ENCODE results near the gene C11orf98.

C11orf98 gene

DNA sequence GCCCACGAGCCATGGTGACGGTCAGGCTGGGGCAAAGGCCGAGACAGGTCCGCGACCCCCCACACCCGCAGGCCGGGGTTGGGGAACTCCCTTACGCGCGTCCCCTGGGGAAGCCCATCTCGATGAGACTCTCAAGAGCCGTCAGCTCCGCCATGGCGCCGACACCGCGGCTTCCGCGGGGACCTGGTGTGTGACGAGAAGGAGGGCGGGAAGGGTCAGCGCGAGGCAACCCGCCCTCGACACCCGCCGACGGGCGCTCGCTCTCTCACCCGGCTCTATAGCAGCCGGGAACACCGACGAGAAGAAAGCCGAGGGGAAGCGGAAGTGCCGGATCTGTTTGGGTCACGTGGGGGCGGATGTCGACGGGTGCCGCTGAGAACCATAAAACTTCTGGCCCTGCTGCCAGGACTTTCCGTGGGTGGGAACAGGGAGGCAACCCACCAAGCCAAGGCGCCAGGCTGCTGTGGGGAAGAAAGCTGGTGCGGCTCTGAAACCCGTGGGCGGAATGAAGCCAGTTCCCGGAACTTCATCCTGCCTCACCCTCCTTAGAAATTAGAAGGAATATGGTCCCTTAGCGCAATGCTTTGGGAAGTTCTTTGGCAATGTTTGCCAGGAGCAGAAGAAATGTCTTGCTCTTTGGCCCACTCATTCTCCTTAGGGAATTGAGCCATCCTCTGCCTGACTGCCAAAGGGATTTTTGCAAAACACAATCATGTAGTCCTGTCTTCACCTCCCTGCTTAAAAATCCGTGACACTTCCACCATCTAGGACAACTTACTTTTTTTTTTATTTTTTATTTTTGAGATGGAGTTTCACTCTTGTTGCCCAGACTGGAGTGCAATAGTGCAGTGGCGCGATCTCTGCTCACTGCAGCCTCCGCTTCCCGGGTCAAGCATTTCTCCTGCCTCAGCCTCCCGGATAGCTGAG, 14.0 kb upstream of the C11orf98 start, which contains the start of gene UBXN1:
Gene UBXN1, minus strand, starts transcription at position 304 of the 927 bp plus-strand sequence. Its CDS starts 150 bp downstream, at position 154.
- peak; percentile 86 for ATAC-seq

DNA sequence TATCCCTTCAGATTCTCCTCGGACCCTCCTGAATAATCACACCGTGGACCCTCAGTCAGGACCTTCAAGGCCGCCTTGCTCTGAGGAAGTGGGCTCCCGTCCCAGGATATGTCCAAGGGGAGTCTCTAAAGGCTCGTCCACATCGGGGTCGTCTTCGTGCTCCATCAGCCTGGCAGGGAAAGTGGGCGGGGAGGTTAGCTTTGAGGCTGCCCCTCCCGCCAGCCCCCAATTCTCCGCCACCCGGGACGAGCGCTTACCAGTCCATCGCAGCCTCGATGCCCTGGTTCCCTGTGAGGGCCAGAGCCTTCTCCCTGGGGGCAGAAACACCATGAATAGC, 13.4 kb upstream of the C11orf98 start:
- ATAC-seq = peak; percentile 10
- TF ChIP-seq SNAI2 (CRISPR knock-in tag; IDR thresholded peaks at IDR 0.05) (no peak), ARNTL (CRISPR knock-in tag; IDR thresholded peaks at IDR 0.05; ENCODE audit: borderline replicate concordance, low read depth) (no peak), TOX (CRISPR knock-in tag; IDR thresholded peaks at IDR 0.05; ENCODE audit: borderline replicate concordance) (no peak), ZNF565 (CRISPR knock-in tag; conservative IDR thresholded peaks at IDR 0.05; ENCODE audit: low read depth) (no peak), GLIS3 (CRISPR knock-in tag; IDR thresholded peaks at IDR 0.05) (no peak), CSDC2 (CRISPR knock-in tag; IDR thresholded peaks at IDR 0.05) (no peak), ZNF8 (CRISPR knock-in tag; IDR thresholded peaks at IDR 0.05) (no peak), ZC3H10 (CRISPR knock-in tag; IDR thresholded peaks at IDR 0.05) (no peak), BACH2 (CRISPR knock-in tag; IDR thresholded peaks at IDR 0.05; ENCODE audit: borderline replicate concordance) (no peak)
- TF ChIP-seq, protein P1, sequence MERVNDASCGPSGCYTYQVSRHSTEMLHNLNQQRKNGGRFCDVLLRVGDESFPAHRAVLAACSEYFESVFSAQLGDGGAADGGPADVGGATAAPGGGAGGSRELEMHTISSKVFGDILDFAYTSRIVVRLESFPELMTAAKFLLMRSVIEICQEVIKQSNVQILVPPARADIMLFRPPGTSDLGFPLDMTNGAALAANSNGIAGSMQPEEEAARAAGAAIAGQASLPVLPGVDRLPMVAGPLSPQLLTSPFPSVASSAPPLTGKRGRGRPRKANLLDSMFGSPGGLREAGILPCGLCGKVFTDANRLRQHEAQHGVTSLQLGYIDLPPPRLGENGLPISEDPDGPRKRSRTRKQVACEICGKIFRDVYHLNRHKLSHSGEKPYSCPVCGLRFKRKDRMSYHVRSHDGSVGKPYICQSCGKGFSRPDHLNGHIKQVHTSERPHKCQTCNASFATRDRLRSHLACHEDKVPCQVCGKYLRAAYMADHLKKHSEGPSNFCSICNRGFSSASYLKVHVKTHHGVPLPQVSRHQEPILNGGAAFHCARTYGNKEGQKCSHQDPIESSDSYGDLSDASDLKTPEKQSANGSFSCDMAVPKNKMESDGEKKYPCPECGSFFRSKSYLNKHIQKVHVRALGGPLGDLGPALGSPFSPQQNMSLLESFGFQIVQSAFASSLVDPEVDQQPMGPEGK (CRISPR knock-in tag; IDR thresholded peaks at IDR 0.05; ENCODE audit: borderline replicate concordance) = no peak
- TF ChIP-seq, protein P2, sequence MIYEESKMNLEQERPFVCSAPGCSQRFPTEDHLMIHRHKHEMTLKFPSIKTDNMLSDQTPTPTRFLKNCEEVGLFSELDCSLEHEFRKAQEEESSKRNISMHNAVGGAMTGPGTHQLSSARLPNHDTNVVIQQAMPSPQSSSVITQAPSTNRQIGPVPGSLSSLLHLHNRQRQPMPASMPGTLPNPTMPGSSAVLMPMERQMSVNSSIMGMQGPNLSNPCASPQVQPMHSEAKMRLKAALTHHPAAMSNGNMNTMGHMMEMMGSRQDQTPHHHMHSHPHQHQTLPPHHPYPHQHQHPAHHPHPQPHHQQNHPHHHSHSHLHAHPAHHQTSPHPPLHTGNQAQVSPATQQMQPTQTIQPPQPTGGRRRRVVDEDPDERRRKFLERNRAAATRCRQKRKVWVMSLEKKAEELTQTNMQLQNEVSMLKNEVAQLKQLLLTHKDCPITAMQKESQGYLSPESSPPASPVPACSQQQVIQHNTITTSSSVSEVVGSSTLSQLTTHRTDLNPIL (CRISPR knock-in tag; IDR thresholded peaks at IDR 0.05; ENCODE audit: low read depth) = no peak
- TF ChIP-seq, protein P3, sequence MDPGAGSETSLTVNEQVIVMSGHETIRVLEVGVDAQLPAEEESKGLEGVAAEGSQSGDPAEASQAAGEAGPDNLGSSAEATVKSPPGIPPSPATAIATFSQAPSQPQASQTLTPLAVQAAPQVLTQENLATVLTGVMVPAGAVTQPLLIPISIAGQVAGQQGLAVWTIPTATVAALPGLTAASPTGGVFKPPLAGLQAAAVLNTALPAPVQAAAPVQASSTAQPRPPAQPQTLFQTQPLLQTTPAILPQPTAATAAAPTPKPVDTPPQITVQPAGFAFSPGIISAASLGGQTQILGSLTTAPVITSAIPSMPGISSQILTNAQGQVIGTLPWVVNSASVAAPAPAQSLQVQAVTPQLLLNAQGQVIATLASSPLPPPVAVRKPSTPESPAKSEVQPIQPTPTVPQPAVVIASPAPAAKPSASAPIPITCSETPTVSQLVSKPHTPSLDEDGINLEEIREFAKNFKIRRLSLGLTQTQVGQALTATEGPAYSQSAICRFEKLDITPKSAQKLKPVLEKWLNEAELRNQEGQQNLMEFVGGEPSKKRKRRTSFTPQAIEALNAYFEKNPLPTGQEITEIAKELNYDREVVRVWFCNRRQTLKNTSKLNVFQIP (CRISPR knock-in tag; IDR thresholded peaks at IDR 0.05; ENCODE audit: borderline replicate concordance, low read depth) = no peak

More for the DNA sequence above, 14.0 kb upstream of the C11orf98 start, which contains the start of gene UBXN1:
- no peak for TF ChIP-seq ZNF8 (CRISPR knock-in tag; IDR thresholded peaks at IDR 0.05)
- TF ChIP-seq RARB (CRISPR knock-in tag; IDR thresholded peaks at IDR 0.05) = no peak
- TF ChIP-seq, protein P4, sequence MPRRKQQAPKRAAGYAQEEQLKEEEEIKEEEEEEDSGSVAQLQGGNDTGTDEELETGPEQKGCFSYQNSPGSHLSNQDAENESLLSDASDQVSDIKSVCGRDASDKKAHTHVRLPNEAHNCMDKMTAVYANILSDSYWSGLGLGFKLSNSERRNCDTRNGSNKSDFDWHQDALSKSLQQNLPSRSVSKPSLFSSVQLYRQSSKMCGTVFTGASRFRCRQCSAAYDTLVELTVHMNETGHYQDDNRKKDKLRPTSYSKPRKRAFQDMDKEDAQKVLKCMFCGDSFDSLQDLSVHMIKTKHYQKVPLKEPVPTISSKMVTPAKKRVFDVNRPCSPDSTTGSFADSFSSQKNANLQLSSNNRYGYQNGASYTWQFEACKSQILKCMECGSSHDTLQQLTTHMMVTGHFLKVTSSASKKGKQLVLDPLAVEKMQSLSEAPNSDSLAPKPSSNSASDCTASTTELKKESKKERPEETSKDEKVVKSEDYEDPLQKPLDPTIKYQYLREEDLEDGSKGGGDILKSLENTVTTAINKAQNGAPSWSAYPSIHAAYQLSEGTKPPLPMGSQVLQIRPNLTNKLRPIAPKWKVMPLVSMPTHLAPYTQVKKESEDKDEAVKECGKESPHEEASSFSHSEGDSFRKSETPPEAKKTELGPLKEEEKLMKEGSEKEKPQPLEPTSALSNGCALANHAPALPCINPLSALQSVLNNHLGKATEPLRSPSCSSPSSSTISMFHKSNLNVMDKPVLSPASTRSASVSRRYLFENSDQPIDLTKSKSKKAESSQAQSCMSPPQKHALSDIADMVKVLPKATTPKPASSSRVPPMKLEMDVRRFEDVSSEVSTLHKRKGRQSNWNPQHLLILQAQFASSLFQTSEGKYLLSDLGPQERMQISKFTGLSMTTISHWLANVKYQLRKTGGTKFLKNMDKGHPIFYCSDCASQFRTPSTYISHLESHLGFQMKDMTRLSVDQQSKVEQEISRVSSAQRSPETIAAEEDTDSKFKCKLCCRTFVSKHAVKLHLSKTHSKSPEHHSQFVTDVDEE (CRISPR knock-in tag; IDR thresholded peaks at IDR 0.05) = no peak
- no peak for TF ChIP-seq PPARA (CRISPR knock-in tag; IDR thresholded peaks at IDR 0.05; ENCODE audit: borderline replicate concordance)
- TF ChIP-seq, protein P3 (CRISPR knock-in tag; IDR thresholded peaks at IDR 0.05; ENCODE audit: borderline replicate concordance, low read depth) = no peak
- no peak for TF ChIP-seq OSR1 (CRISPR knock-in tag; IDR thresholded peaks at IDR 0.05)
- no peak for TF ChIP-seq ARNTL (CRISPR knock-in tag; IDR thresholded peaks at IDR 0.05; ENCODE audit: borderline replicate concordance, low read depth)
- TF ChIP-seq, protein P1 (CRISPR knock-in tag; IDR thresholded peaks at IDR 0.05; ENCODE audit: borderline replicate concordance) = no peak
- no peak for TF ChIP-seq ZNF70 (CRISPR knock-in tag; IDR thresholded peaks at IDR 0.05)
- TF ChIP-seq ESRRG (CRISPR knock-in tag; IDR thresholded peaks at IDR 0.05) = no peak
- TF ChIP-seq ZFP3 (CRISPR knock-in tag; IDR thresholded peaks at IDR 0.05) = no peak
- no peak for TF ChIP-seq GLIS3 (CRISPR knock-in tag; IDR thresholded peaks at IDR 0.05)
- TF ChIP-seq SNAI2 (CRISPR knock-in tag; IDR thresholded peaks at IDR 0.05) = no peak
- TF ChIP-seq, protein P5, sequence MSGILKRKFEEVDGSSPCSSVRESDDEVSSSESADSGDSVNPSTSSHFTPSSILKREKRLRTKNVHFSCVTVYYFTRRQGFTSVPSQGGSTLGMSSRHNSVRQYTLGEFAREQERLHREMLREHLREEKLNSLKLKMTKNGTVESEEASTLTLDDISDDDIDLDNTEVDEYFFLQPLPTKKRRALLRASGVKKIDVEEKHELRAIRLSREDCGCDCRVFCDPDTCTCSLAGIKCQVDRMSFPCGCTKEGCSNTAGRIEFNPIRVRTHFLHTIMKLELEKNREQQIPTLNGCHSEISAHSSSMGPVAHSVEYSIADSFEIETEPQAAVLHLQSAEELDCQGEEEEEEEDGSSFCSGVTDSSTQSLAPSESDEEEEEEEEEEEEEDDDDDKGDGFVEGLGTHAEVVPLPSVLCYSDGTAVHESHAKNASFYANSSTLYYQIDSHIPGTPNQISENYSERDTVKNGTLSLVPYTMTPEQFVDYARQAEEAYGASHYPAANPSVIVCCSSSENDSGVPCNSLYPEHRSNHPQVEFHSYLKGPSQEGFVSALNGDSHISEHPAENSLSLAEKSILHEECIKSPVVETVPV (CRISPR knock-in tag; IDR thresholded peaks at IDR 0.05) = no peak
- no peak for TF ChIP-seq ZNF565 (CRISPR knock-in tag; conservative IDR thresholded peaks at IDR 0.05; ENCODE audit: low read depth)
- TF ChIP-seq, protein P2 (CRISPR knock-in tag; IDR thresholded peaks at IDR 0.05; ENCODE audit: low read depth) = no peak
- no peak for TF ChIP-seq BACH2 (CRISPR knock-in tag; IDR thresholded peaks at IDR 0.05; ENCODE audit: borderline replicate concordance)
